GM13976 (cell line): Measurements from ENCODE around the gene SEMA5A.

Source experiments
- DNase-seq: peaks from one replicate; pipeline ENCODE4 v3.0.0; 2012; ENCODE audit warnings: low spot score
- CTCF ChIP-seq: IDR thresholded peaks from 2 replicates; pipeline ENCODE4 v1.5.1; 2012; ENCODE audit warnings: borderline replicate concordance, mild to moderate bottlenecking; ENCODE audit not compliant: insufficient read depth; ENCODE audit errors: extremely low read depth, missing control alignments, control extremely low read depth
- in situ Hi-C: fragments of 300-500 bp; cut with MboI; formaldehyde crosslinking; loops from one replicate; pipeline ENCODE4 v1.12.0; 2022; ENCODE audit warnings: low sequenced_read_pairs, mixed read lengths, inconsistent platforms; ENCODE audit not compliant: unreplicated experiment

Gene SEMA5A

GRCh38 chr5:9479990-9480389 lies 65.9 kb downstream of the SEMA5A start:
- no peak for DNase-seq
- in situ Hi-C loops = no loop called here
- no peak for TF ChIP-seq CTCF

GRCh38 chr5:9479361-9479760 lies 66.5 kb downstream of the SEMA5A start:
- no peak for DNase-seq
- in situ Hi-C loops = no loop called here
- TF ChIP-seq CTCF = no peak

DNA sequence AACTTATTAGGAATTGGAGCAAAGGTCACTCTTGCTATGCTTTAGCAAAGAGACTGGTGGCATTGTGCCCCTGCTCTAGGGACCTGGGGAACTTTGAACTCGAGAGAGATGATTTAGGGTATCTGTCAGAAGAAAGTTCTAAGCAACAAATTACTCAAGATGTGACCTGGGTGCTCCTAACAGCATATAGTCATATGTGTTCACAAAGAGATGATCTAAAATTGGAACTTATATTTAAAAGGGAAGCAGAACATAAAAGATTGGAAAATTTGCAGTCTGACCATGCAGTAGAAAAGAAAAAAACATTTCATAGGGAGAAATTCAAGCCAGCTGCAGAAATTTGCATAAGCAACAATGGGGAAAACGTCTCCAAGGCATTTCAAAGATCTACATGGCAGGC lies 68.3 kb downstream of the SEMA5A start:
- DNase-seq = no peak
- in situ Hi-C loops = no loop called here
- TF ChIP-seq CTCF = no peak

DNA sequence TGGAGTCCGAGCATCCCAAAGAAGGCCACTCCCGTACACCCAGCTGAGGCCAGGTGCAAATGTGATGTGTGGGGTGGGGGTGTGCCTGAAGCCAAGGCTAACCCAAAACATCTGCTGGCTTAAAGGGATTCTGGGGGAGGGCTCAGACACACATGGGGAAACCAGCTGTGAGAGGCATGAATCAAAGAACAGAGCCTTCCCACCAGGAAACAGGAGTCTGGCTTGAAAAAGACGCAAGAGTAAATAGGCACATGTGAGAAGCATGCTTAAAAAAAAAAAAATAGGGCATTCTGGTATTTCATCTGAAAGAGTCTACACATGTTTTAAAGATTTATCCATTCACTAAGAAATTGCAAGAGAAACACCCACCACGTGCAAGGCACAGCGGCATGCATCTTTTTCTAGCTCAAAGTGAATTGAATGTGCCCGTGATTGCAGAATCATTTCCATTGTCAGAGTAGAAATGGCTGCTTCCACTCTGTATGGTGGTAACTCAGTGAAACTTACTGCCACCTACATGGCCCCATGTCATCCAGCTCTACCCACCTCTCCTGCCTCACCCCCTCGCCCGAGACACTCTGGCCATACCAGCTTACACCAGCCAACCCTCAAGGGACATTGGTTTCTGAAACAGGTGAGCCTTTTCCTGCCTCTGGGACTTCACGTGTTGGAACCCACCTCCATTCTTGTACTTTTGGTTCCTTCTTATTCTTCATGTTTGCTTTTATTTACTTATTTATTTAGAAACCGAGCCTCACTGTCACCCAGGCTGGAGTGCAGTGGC lies 71.5 kb downstream of the SEMA5A start:
- in situ Hi-C loops = no loop called here
- DNase-seq = no peak
- TF ChIP-seq CTCF = no peak

DNA sequence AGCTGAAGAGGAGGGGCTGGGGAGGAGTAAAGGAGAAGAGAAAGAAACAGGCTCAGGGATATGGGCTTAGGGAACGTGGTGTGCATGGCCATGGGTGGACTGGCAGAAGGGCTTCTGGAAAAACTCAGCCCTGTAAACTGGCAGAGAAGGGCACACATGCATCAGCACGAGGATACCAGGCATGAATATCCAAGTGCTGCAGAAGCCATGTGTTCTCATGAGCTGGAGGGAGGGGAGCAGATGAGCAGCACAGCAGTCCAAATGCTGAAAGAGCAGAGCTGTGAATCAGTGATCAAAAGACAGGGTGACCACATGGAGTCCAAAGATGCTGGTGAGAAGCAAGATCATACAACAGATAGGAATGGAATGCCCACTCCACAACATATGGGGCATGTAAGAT lies 72.3 kb downstream of the SEMA5A start:
- no peak for TF ChIP-seq CTCF
- in situ Hi-C loops = no loop called here
- DNase-seq = no peak

DNA sequence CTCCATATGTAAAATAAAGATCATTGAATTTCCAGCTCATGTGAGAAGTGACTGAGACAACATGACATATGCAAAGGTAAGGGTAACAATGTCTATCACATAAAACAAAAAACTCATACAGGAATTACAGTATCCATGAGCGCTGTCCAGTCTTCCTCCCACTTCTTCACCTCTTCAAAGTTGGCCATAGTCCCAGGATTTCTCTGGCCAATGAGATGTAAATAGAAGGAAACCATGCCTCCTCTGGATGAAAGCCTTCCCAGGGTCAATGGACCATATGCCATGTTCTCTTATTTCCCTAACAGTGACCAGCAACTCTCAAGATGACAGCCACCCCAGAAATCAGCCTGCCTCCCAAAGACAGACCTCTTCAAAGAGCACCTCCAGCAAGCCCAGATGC lies 75.5 kb downstream of the SEMA5A start:
- in situ Hi-C loops = no loop called here
- no peak for DNase-seq
- no peak for TF ChIP-seq CTCF

GRCh38 chr5:9468060-9468388 lies 77.9 kb downstream of the SEMA5A start:
- no peak for TF ChIP-seq CTCF
- no peak for DNase-seq
- in situ Hi-C loops = no loop called here
